ENCODE results near the gene TUBGCP3.

Gene TUBGCP3

GRCh38 chr13:112474869-112475268 lies 113.1 kb downstream of the TUBGCP3 start:
- FAIRE-seq, result no peak

GRCh38 chr13:112473818-112474217 lies 114.1 kb downstream of the TUBGCP3 start:
- no peak for FAIRE-seq

- FAIRE-seq, result no peak
Measured at GRCh38 chr13:112469071-112469745, 118.7 kb downstream of the TUBGCP3 start.

- no peak for FAIRE-seq
Measured at GRCh38 chr13:112468069-112468468, 119.9 kb downstream of the TUBGCP3 start.

- FAIRE-seq, result no peak
Measured at GRCh38 chr13:112467236-112467635, 120.7 kb downstream of the TUBGCP3 start.

GRCh38 chr13:112466132-112467058 lies 121.6 kb downstream of the TUBGCP3 start:
- FAIRE-seq, result no peak

GRCh38 chr13:112465251-112466131 lies 122.5 kb downstream of the TUBGCP3 start:
- no peak for FAIRE-seq

GRCh38 chr13:112464720-112465119 lies 123.2 kb downstream of the TUBGCP3 start:
- no peak for FAIRE-seq

- FAIRE-seq, result no peak
Measured at GRCh38 chr13:112462408-112462807, 125.5 kb downstream of the TUBGCP3 start.

- FAIRE-seq, result no peak
Measured at GRCh38 chr13:112457485-112457884, 130.5 kb downstream of the TUBGCP3 start.

- FAIRE-seq, result no peak
Measured at GRCh38 chr13:112457081-112457480, 130.9 kb downstream of the TUBGCP3 start.

GRCh38 chr13:112456138-112457056 lies 131.6 kb downstream of the TUBGCP3 start:
- FAIRE-seq, result no peak

- no peak for FAIRE-seq
Measured at GRCh38 chr13:112455476-112456059, 132.4 kb downstream of the TUBGCP3 start.

- no peak for FAIRE-seq
Measured at GRCh38 chr13:112454648-112455334, 133.2 kb downstream of the TUBGCP3 start.

GRCh38 chr13:112453874-112454647 lies 133.9 kb downstream of the TUBGCP3 start:
- no peak for FAIRE-seq

GRCh38 chr13:112453207-112453829 lies 134.6 kb downstream of the TUBGCP3 start:
- no peak for FAIRE-seq

GRCh38 chr13:112452380-112453206 lies 135.4 kb downstream of the TUBGCP3 start:
- no peak for FAIRE-seq

GRCh38 chr13:112451512-112452379 lies 136.2 kb downstream of the TUBGCP3 start:
- no peak for FAIRE-seq
